Vagina (tissue), 2 donors: ENCODE data around the gene MTA1.

Experiments
- POLR2A ChIP-seq, 2 donors: fragments of 450-650 bp; IDR thresholded peaks; one replicate each; pipeline ENCODE4 v1.6.1; 2017; ENCODE audit warnings: antibody characterized with exemption in 2 of 2, mild to moderate bottlenecking in 2 of 2, moderate library complexity in 2 of 2
- TF ChIP-seq, protein P1 (sequence below), 3 experiments: fragments of 450-650 bp in 2 of 3; fragments of 200-600 bp in 1 of 3; sonication (generic) in 1 of 3; IDR thresholded peaks; one replicate each; pipeline ENCODE4 v1.5.1; 2017 to 2019; ENCODE audit warnings: antibody characterized with exemption in 3 of 3, mild to moderate bottlenecking in 2 of 3, moderate library complexity in 2 of 3

DNA sequence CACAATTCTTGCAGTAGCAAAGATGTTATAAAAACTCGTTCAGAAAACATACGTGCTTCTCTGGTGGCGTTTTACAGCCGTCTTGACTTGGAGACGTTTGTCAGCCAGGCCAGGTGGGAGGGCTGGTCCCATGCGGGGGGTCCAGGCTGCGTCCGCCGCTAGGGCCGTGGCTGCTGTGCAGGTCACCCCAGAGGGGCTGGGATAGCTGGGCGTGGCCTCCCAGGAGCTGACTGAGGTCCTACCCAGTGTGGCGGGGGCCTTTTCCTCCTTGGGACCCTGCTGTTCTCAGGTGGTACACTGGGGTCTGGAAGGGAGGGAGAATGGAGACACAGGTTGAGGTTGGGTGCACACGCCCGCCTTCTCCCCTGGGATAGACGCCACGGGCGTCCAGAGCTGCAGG is 25.2 kb downstream of the MTA1 start:
- TF ChIP-seq, protein P1, sequence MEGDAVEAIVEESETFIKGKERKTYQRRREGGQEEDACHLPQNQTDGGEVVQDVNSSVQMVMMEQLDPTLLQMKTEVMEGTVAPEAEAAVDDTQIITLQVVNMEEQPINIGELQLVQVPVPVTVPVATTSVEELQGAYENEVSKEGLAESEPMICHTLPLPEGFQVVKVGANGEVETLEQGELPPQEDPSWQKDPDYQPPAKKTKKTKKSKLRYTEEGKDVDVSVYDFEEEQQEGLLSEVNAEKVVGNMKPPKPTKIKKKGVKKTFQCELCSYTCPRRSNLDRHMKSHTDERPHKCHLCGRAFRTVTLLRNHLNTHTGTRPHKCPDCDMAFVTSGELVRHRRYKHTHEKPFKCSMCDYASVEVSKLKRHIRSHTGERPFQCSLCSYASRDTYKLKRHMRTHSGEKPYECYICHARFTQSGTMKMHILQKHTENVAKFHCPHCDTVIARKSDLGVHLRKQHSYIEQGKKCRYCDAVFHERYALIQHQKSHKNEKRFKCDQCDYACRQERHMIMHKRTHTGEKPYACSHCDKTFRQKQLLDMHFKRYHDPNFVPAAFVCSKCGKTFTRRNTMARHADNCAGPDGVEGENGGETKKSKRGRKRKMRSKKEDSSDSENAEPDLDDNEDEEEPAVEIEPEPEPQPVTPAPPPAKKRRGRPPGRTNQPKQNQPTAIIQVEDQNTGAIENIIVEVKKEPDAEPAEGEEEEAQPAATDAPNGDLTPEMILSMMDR (IDR thresholded peaks at IDR 0.05), result no peak
- no peak for TF ChIP-seq POLR2A (IDR thresholded peaks at IDR 0.05)
